IPS-11a (cell line): ENCODE measurements around the gene SYNPO2.

Experiments
- H3K4me3 ChIP-seq: one replicate; pipeline ENCODE4 v1.5.1; 2013; ENCODE audit warnings: low read depth, low read length, control low read depth

The SYNPO2 gene

GRCh38 chr4:118927974-118928373 lies 39.3 kb downstream of the SYNPO2 start:
- no peak overlapping the region for H3K4me3 ChIP-seq

- no peak overlapping the region for H3K4me3 ChIP-seq
These were observed 41.6 kb downstream of the SYNPO2 start for GRCh38 chr4:118930255-118930654.

- H3K4me3 ChIP-seq, result no peak overlapping the region
These were observed 43.1 kb downstream of the SYNPO2 start for GRCh38 chr4:118931786-118932185.

GRCh38 chr4:118935819-118936218 lies 47.2 kb downstream of the SYNPO2 start:
- no peak overlapping the region for H3K4me3 ChIP-seq

- H3K4me3 ChIP-seq, result no peak overlapping the region
These were observed 47.8 kb downstream of the SYNPO2 start for GRCh38 chr4:118936406-118936805.

GRCh38 chr4:118939169-118939783 lies 50.6 kb downstream of the SYNPO2 start:
- no peak overlapping the region for H3K4me3 ChIP-seq

GRCh38 chr4:118941149-118941548 lies 52.5 kb downstream of the SYNPO2 start:
- no peak overlapping the region for H3K4me3 ChIP-seq

- no peak overlapping the region for H3K4me3 ChIP-seq
These were observed 53.1 kb downstream of the SYNPO2 start for GRCh38 chr4:118941799-118942198.

- no peak overlapping the region for H3K4me3 ChIP-seq
These were observed 53.8 kb downstream of the SYNPO2 start for GRCh38 chr4:118942465-118942864.

- H3K4me3 ChIP-seq, result no peak overlapping the region
These were observed 58.4 kb downstream of the SYNPO2 start for GRCh38 chr4:118947095-118947494.

GRCh38 chr4:118948545-118949144 lies 60.0 kb downstream of the SYNPO2 start:
- no peak overlapping the region for H3K4me3 ChIP-seq

GRCh38 chr4:118950224-118950623 lies 61.6 kb downstream of the SYNPO2 start:
- no peak overlapping the region for H3K4me3 ChIP-seq

- H3K4me3 ChIP-seq, result no peak overlapping the region
These were observed 62.4 kb downstream of the SYNPO2 start for GRCh38 chr4:118950929-118951570.

- no peak overlapping the region for H3K4me3 ChIP-seq
These were observed 64.6 kb downstream of the SYNPO2 start for GRCh38 chr4:118953276-118953675.

- H3K4me3 ChIP-seq, result no peak overlapping the region
These were observed 65.6 kb downstream of the SYNPO2 start for GRCh38 chr4:118954246-118954645.

GRCh38 chr4:118955515-118955914 lies 66.9 kb downstream of the SYNPO2 start:
- H3K4me3 ChIP-seq, result no peak overlapping the region

GRCh38 chr4:118957722-118958445 lies 69.2 kb downstream of the SYNPO2 start:
- no peak overlapping the region for H3K4me3 ChIP-seq

- no peak overlapping the region for H3K4me3 ChIP-seq
These were observed 73.9 kb downstream of the SYNPO2 start for GRCh38 chr4:118962540-118962939.

GRCh38 chr4:118964891-118965411 lies 76.3 kb downstream of the SYNPO2 start:
- no peak overlapping the region for H3K4me3 ChIP-seq

- no peak overlapping the region for H3K4me3 ChIP-seq
These were observed 78.7 kb downstream of the SYNPO2 start for GRCh38 chr4:118967393-118967792.

GRCh38 chr4:118968005-118968404 lies 79.4 kb downstream of the SYNPO2 start:
- H3K4me3 ChIP-seq, result no peak overlapping the region

- H3K4me3 ChIP-seq, result no peak overlapping the region
These were observed 80.2 kb downstream of the SYNPO2 start for GRCh38 chr4:118968813-118969212.
